Suprapubic skin (tissue), 4 donors: ENCODE results near the gene CYP4F2. TPM values are rescaled to one million over a fixed set of nuclear protein-coding genes. Genes with fewer than 3 reads are reported as not detected.
"Not testable (repeated sequence)": the region's sequence is repeated elsewhere in the genome, so short reads cannot be mapped to it uniquely, and the experiment has no call there.

Experiments
- DNase-seq, 2 donors: peaks; one replicate each; pipeline ENCODE4 v3.0.0-alpha.2; 2019; ENCODE audit warnings: low spot score in 2 of 2
- H3K27ac ChIP-seq: fragments of 200-600 bp; sonication (generic); one replicate; pipeline ENCODE4 v1.5.1; 2019
- H3K27me3 ChIP-seq: fragments of 200-600 bp; sonication (generic); one replicate; pipeline ENCODE4 v1.5.1; 2019
- H3K36me3 ChIP-seq: fragments of 200-600 bp; sonication (generic); one replicate; pipeline ENCODE4 v1.5.1; 2019
- H3K4me1 ChIP-seq: fragments of 200-600 bp; sonication (generic); one replicate; pipeline ENCODE4 v1.5.1; 2019
- H3K4me3 ChIP-seq: fragments of 200-600 bp; sonication (generic); one replicate; pipeline ENCODE4 v1.5.1; 2019; ENCODE audit warnings: mild to moderate bottlenecking
- H3K9me3 ChIP-seq: fragments of 200-600 bp; sonication (generic); one replicate; pipeline ENCODE4 v1.5.1; 2019
- EP300 ChIP-seq: sonication (generic); formaldehyde crosslinking; IDR thresholded peaks from one replicate; pipeline ENCODE4 v1.6.1; 2017; ENCODE audit warnings: antibody characterized with exemption
- POLR2A ChIP-seq, 2 donors: fragments of 450-650 bp; IDR thresholded peaks; one replicate each; pipeline ENCODE4 v1.6.1; 2017; ENCODE audit warnings: antibody characterized with exemption in 2 of 2, mild to moderate bottlenecking in 2 of 2, moderate library complexity in 2 of 2
- POLR2AphosphoS5 ChIP-seq, 3 donors: sonication (generic); formaldehyde crosslinking; IDR thresholded peaks; one replicate each; pipeline ENCODE4 v1.6.1; 2017; ENCODE audit warnings: antibody characterized with exemption in 3 of 3
- WGBS: methylation state at CpG from one replicate; pipeline ENCODE4 v1.1.5; 2018; 5-methylcytosine and 5-hydroxymethylcytosine counted together
- total RNA-seq, 4 donors: library from RNA; depleted of rRNA; stranded (reverse); fragments of >200 nt; gene quantifications; one replicate each; pipeline ENCODE4 v1.1.0, GENCODE V29; 2016
- TF ChIP-seq, protein P1 (sequence below), 2 donors: fragments of 200-600 bp in 1 of 2; fragments of 450-650 bp in 1 of 2; sonication (generic) in 1 of 2; IDR thresholded peaks; one replicate each; pipeline ENCODE4 v1.5.1; 2016 to 2019; ENCODE audit warnings: antibody characterized with exemption in 2 of 2, mild to moderate bottlenecking in 1 of 2, moderate library complexity in 1 of 2

The CYP4F2 gene
- total RNA-seq, 4 donors from 2014 or later: 1.2 to 13.7 (median 3.3) TPM

DNA sequence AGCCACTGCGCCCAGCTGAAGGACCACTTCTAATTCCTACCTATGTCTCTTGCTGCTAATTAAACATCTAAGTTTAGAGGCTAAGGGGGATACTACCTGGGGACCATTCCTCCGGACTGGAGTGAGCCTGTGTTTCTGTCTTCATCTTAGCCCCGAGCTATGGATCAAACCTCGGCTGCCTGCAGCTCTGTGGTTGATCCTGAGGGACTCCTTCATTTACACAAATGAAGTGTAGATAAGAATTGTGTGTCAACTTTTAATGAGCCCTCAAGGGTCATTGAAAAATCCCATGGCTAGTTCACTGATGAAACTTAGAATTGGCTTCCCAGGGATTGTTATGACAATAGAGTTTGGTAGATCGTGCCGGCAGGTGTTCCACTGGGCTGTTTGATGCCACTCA is 51.0 kb downstream of the CYP4F2 start:
- Histone ChIP-seq H3K9me3 (no peaks in the 10 kb centered on the region), H3K4me1 (no peaks in the 10 kb centered on the region), H3K27ac (no peak overlapping the region), H3K27me3 (no peaks in the 10 kb centered on the region), H3K4me3 (no peak overlapping the region), H3K36me3 (no peaks in the 10 kb centered on the region)
- TF ChIP-seq POLR2AphosphoS5 (IDR thresholded peaks at IDR 0.05): no peak
- WGBS: 95% methylated on average over 6 of the region's 6 CpGs
- DNase-seq: no peak

DNA sequence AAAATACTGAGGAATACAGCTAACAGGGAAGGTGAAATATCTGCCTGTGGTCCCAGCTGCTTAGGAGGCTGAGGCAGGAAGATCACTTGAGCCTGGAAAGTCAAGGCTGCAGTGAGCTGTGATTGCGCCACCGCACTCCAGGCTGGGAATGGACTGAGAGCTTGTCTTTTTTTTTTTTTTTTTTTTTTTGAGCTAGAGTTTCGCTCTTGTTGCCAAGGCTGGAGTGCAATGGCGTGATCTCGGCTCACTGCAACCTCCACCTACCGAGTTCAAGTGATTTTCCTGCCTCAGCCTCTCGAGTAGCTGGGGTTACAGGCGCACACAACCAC is 54.0 kb downstream of the CYP4F2 start:
- not testable (repeated sequence) for H3K36me3 ChIP-seq, H3K27me3 ChIP-seq, H3K4me3 ChIP-seq, H3K9me3 ChIP-seq, H3K4me1 ChIP-seq, DNase-seq, H3K27ac ChIP-seq
- 50% methylated on average over 8 of the region's 8 CpGs for WGBS

DNA sequence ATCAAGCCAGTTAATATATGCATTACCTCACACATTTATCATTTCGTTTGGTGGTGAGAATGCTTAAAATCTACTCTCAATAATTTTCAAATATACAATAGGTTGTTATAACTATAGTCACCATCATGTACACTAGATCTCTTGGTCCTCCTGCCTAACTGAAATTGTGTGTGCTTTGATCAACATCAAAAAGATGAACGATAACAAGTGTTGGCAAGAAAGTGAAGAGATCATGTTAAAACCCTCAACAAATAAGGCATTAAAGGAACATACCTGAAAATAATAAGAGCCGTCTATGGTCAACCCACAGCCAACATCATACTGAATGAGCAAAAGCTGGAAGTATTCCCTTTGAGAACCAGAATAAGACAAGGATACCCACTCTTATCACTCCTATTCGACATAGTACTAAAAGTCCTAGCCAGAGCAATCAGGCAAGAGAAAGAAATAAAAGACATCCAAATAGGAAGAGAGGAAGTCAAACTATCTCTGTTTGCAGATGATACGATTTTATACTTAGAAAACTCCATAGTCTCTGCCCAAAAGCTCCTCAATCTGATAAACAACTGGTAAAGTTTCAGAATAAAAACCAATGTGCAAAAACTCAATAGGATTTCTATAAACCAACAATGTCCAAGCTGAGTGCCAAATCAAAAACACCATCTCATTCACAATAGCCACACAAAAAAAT is 54.5 kb downstream of the CYP4F2 start:
- no peaks in the 10 kb centered on the region for H3K36me3 ChIP-seq
- H3K27ac ChIP-seq: no peak overlapping the region
- H3K27me3 ChIP-seq: no peaks in the 10 kb centered on the region
- WGBS: 33% methylated on average over 5 of the region's 5 CpGs
- H3K9me3 ChIP-seq: no peaks in the 10 kb centered on the region
- peaks cover 2% of the 10 kb centered on the region for H3K4me1 ChIP-seq
- no peak for TF ChIP-seq POLR2A (IDR thresholded peaks at IDR 0.05)
- no peak for TF ChIP-seq POLR2AphosphoS5 (IDR thresholded peaks at IDR 0.05)
- no peak for TF ChIP-seq EP300
- TF ChIP-seq, protein P1, sequence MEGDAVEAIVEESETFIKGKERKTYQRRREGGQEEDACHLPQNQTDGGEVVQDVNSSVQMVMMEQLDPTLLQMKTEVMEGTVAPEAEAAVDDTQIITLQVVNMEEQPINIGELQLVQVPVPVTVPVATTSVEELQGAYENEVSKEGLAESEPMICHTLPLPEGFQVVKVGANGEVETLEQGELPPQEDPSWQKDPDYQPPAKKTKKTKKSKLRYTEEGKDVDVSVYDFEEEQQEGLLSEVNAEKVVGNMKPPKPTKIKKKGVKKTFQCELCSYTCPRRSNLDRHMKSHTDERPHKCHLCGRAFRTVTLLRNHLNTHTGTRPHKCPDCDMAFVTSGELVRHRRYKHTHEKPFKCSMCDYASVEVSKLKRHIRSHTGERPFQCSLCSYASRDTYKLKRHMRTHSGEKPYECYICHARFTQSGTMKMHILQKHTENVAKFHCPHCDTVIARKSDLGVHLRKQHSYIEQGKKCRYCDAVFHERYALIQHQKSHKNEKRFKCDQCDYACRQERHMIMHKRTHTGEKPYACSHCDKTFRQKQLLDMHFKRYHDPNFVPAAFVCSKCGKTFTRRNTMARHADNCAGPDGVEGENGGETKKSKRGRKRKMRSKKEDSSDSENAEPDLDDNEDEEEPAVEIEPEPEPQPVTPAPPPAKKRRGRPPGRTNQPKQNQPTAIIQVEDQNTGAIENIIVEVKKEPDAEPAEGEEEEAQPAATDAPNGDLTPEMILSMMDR (IDR thresholded peaks at IDR 0.05): no peak
- H3K4me3 ChIP-seq: no peak overlapping the region
- no peak for DNase-seq

DNA sequence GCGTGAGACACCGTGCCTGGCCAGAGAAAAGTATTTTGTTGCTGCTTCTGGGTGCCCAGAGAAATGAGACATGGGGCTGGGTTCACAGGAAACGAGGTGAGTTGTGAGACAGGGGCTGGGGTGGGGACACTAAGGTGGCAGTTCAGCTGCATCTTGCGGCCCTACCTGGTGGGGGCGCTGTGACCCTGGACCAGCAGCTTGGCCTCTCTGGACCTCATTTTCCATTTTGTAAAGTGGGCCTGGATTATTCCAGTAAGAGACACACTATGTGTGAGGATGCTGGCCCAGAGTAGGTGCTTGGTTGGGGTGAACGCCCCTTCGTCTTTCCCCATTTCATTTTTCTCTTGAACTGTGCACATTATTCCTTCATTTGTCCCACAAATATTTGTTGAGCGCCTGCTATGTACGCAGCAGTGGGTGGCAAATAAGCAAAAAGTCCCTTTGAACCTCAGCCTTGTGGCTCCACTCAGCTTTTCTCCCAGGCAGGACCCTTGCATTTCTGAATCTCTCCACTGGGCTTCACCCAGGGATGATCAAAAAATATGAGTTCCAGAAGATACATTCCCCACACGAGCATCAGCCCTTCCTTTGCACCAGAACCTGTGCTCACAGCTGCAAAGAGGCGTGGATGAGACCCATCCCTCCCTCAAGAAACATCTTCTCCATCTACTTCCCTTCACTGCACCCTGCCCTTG is 55.9 kb downstream of the CYP4F2 start:
- Histone ChIP-seq H3K36me3 (no peaks in the 10 kb centered on the region), H3K4me3 (no peak overlapping the region), H3K27me3 (no peaks in the 10 kb centered on the region), H3K27ac (no peak overlapping the region), H3K4me1 (peaks cover 13% of the 10 kb centered on the region), H3K9me3 (no peaks in the 10 kb centered on the region)
- no peak for TF ChIP-seq POLR2AphosphoS5 (IDR thresholded peaks at IDR 0.05)
- TF ChIP-seq, protein P1 (IDR thresholded peaks at IDR 0.05): no peak
- TF ChIP-seq POLR2A (IDR thresholded peaks at IDR 0.05): no peak
- TF ChIP-seq EP300: no peak
- 59% methylated on average over 7 of the region's 11 CpGs for WGBS
- peak in 1 of 2 donors; percentile 32 for DNase-seq

DNA sequence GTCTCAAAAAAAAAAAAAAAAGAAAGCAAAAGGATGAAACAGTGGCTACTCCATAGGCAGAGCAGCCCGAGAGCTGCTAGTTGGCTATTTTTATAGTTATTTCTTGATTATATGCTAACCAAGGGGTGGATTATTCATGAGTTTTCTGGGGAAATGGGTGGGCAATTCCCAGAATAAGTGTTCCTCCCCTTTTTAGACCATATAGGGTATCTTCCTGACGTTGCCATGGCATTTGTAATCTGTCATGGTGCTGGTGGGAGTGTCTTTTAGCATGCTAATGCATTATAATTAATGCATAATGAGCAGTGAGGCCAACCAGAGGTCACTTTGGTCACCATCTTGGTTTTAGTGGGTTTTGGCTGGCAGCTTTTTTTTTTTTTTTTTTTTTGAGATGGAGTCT is 57.0 kb downstream of the CYP4F2 start:
- 82% methylated on average over 2 of the region's 2 CpGs for WGBS
- TF ChIP-seq, protein P1 (IDR thresholded peaks at IDR 0.05): no peak
- TF ChIP-seq EP300 (no peak), POLR2AphosphoS5 (IDR thresholded peaks at IDR 0.05) (no peak), POLR2A (IDR thresholded peaks at IDR 0.05) (no peak)
- H3K4me1 ChIP-seq: peaks cover 16% of the 10 kb centered on the region
- no peak overlapping the region for H3K27ac ChIP-seq
- H3K9me3 ChIP-seq: no peaks in the 10 kb centered on the region
- H3K4me3 ChIP-seq: no peak overlapping the region
- no peaks in the 10 kb centered on the region for H3K27me3 ChIP-seq
- no peak for DNase-seq
- H3K36me3 ChIP-seq: no peaks in the 10 kb centered on the region

DNA sequence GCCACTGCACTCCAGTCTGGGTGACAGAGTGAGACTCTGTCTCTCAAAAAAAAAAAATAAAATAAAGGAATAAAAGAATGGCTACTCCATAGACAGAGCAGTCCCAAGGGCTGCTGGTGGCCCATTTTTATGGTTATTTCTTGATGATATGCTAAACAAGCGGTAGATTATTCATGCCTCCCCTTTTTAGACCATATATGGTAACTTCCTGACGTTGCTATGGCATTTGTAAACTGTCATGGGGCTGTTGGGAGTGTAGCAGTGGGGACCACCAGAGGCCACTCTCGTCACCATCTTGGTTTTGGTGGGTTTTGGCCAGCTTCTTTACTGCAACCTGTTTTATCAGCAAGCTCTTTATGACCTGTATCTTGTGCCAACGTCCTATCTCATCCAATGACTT is 58.0 kb downstream of the CYP4F2 start:
- H3K27me3 ChIP-seq, H3K27ac ChIP-seq, H3K36me3 ChIP-seq, H3K9me3 ChIP-seq, H3K4me3 ChIP-seq, DNase-seq: not testable (repeated sequence)
- H3K4me1 ChIP-seq: peaks cover 20% of the 10 kb centered on the region
- WGBS: 72% methylated on average over 4 of the region's 4 CpGs
